ENCODE data around the gene PTPRCAP.

The PTPRCAP gene

GRCh38 chr11:67415501-67416304 is 21.8 kb downstream of the PTPRCAP start, which contains the start of gene CARNS1:
Gene CARNS1, plus strand, starts transcription at chr11:67415678. Its CDS starts 522 bp downstream, at chr11:67416200.
- 5 to 6% methylated on average over 66 to 67 of the region's 67 CpGs for WGBS, 2 experiments
- H3K27ac ChIP-seq (ENCODE audit: insufficient read depth, low read depth, low read length, poor library complexity, severe bottlenecking) = no peak within 1 kb of the TSS

GRCh38 chr11:67413266-67413849 is 24.1 kb downstream of the PTPRCAP start:
- 73 to 87% methylated on average over 1 of the region's 2 CpGs for WGBS, 2 experiments
- Histone ChIP-seq H3K36me3 (ENCODE audit: control insufficient read depth, insufficient read depth, low read length) (no peaks in the 10 kb centered on the region), H3K4me1 (ENCODE audit: control insufficient read depth, insufficient read depth, low read length) (peaks cover 11% of the 10 kb centered on the region), H3K27ac (ENCODE audit: insufficient read depth, low read depth, low read length, poor library complexity, severe bottlenecking) (no peak overlapping the region), H3K4me3 (ENCODE audit: insufficient read depth, low read depth, low read length) (no peak overlapping the region), H3K9me3 (ENCODE audit: control insufficient read depth, low read length) (no peaks in the 10 kb centered on the region), H3K27me3 (ENCODE audit: control insufficient read depth, insufficient read depth, low read length, poor library complexity, severe bottlenecking) (peaks cover 37% of the 10 kb centered on the region)

More at GRCh38 chr11:67415501-67416304, 21.8 kb downstream of the PTPRCAP start, which contains the start of gene CARNS1:
- peaks cover 16% of the 10 kb centered on the region for H3K4me1 ChIP-seq (ENCODE audit: control insufficient read depth, insufficient read depth, low read length)
- no peaks in the 10 kb centered on the region for H3K9me3 ChIP-seq (ENCODE audit: control insufficient read depth, low read length)
- H3K27me3 ChIP-seq (ENCODE audit: control insufficient read depth, insufficient read depth, low read length, poor library complexity, severe bottlenecking) = peaks cover 56% of the 10 kb centered on the region
- no peak within 1 kb of the TSS for H3K4me3 ChIP-seq (ENCODE audit: insufficient read depth, low read depth, low read length)
- no peaks in the 10 kb centered on the region for H3K36me3 ChIP-seq (ENCODE audit: control insufficient read depth, insufficient read depth, low read length)

GRCh38 chr11:67412495-67413179 is 24.8 kb downstream of the PTPRCAP start:
- H3K36me3 ChIP-seq (ENCODE audit: control insufficient read depth, insufficient read depth, low read length) = no peaks in the 10 kb centered on the region
- peaks cover 33% of the 10 kb centered on the region for H3K27me3 ChIP-seq (ENCODE audit: control insufficient read depth, insufficient read depth, low read length, poor library complexity, severe bottlenecking)
- peaks cover 11% of the 10 kb centered on the region for H3K4me1 ChIP-seq (ENCODE audit: control insufficient read depth, insufficient read depth, low read length)
- no peak overlapping the region for H3K4me3 ChIP-seq (ENCODE audit: insufficient read depth, low read depth, low read length)
- H3K9me3 ChIP-seq (ENCODE audit: control insufficient read depth, low read length) = no peaks in the 10 kb centered on the region
- no peak overlapping the region for H3K27ac ChIP-seq (ENCODE audit: insufficient read depth, low read depth, low read length, poor library complexity, severe bottlenecking)
- WGBS, 2 experiments = 83% methylated on average over 9 of the region's 9 CpGs

- Histone ChIP-seq H3K4me1 (ENCODE audit: control insufficient read depth, insufficient read depth, low read length) (peaks cover 11% of the 10 kb centered on the region), H3K27ac (ENCODE audit: insufficient read depth, low read depth, low read length, poor library complexity, severe bottlenecking) (no peak overlapping the region), H3K4me3 (ENCODE audit: insufficient read depth, low read depth, low read length) (no peak overlapping the region), H3K27me3 (ENCODE audit: control insufficient read depth, insufficient read depth, low read length, poor library complexity, severe bottlenecking) (peaks cover 33% of the 10 kb centered on the region), H3K36me3 (ENCODE audit: control insufficient read depth, insufficient read depth, low read length) (no peaks in the 10 kb centered on the region), H3K9me3 (ENCODE audit: control insufficient read depth, low read length) (no peaks in the 10 kb centered on the region)
- whole genome bisulfite sequencing, 2 experiments = 87 to 92% methylated on average over 7 of the region's 7 CpGs
Observed at GRCh38 chr11:67411785-67412152, 25.7 kb downstream of the PTPRCAP start.

GRCh38 chr11:67410984-67411784 is 26.3 kb downstream of the PTPRCAP start:
- Histone ChIP-seq H3K27ac (ENCODE audit: insufficient read depth, low read depth, low read length, poor library complexity, severe bottlenecking) (no peak overlapping the region), H3K9me3 (ENCODE audit: control insufficient read depth, low read length) (no peaks in the 10 kb centered on the region), H3K4me3 (ENCODE audit: insufficient read depth, low read depth, low read length) (no peak overlapping the region), H3K4me1 (ENCODE audit: control insufficient read depth, insufficient read depth, low read length) (peaks cover 11% of the 10 kb centered on the region), H3K27me3 (ENCODE audit: control insufficient read depth, insufficient read depth, low read length, poor library complexity, severe bottlenecking) (peaks cover 29% of the 10 kb centered on the region), H3K36me3 (ENCODE audit: control insufficient read depth, insufficient read depth, low read length) (no peaks in the 10 kb centered on the region)
- WGBS, 2 experiments = 81 to 83% methylated on average over 17 of the region's 17 CpGs

GRCh38 chr11:67410369-67410831 is 27.1 kb downstream of the PTPRCAP start:
- H3K27ac ChIP-seq (ENCODE audit: insufficient read depth, low read depth, low read length, poor library complexity, severe bottlenecking) = no peak overlapping the region
- peaks cover 21% of the 10 kb centered on the region for H3K27me3 ChIP-seq (ENCODE audit: control insufficient read depth, insufficient read depth, low read length, poor library complexity, severe bottlenecking)
- WGBS, 2 experiments = 81 to 84% methylated on average over 15 of the region's 15 CpGs
- H3K4me3 ChIP-seq (ENCODE audit: insufficient read depth, low read depth, low read length) = no peak overlapping the region
- H3K36me3 ChIP-seq (ENCODE audit: control insufficient read depth, insufficient read depth, low read length) = no peaks in the 10 kb centered on the region
- no peaks in the 10 kb centered on the region for H3K9me3 ChIP-seq (ENCODE audit: control insufficient read depth, low read length)
- peaks cover 11% of the 10 kb centered on the region for H3K4me1 ChIP-seq (ENCODE audit: control insufficient read depth, insufficient read depth, low read length)

GRCh38 chr11:67409781-67410368 is 27.6 kb downstream of the PTPRCAP start:
- no peak overlapping the region for H3K27ac ChIP-seq (ENCODE audit: insufficient read depth, low read depth, low read length, poor library complexity, severe bottlenecking)
- no peaks in the 10 kb centered on the region for H3K9me3 ChIP-seq (ENCODE audit: control insufficient read depth, low read length)
- WGBS, 2 experiments = 61 to 66% methylated on average over 13 of the region's 13 CpGs
- H3K4me1 ChIP-seq (ENCODE audit: control insufficient read depth, insufficient read depth, low read length) = peaks cover 11% of the 10 kb centered on the region
- no peaks in the 10 kb centered on the region for H3K36me3 ChIP-seq (ENCODE audit: control insufficient read depth, insufficient read depth, low read length)
- H3K4me3 ChIP-seq (ENCODE audit: insufficient read depth, low read depth, low read length) = no peak overlapping the region
- H3K27me3 ChIP-seq (ENCODE audit: control insufficient read depth, insufficient read depth, low read length, poor library complexity, severe bottlenecking) = peaks cover 16% of the 10 kb centered on the region

GRCh38 chr11:67409261-67409666 is 28.2 kb downstream of the PTPRCAP start:
- Histone ChIP-seq H3K4me1 (ENCODE audit: control insufficient read depth, insufficient read depth, low read length) (peaks cover 11% of the 10 kb centered on the region), H3K27ac (ENCODE audit: insufficient read depth, low read depth, low read length, poor library complexity, severe bottlenecking) (no peak overlapping the region), H3K9me3 (ENCODE audit: control insufficient read depth, low read length) (no peaks in the 10 kb centered on the region), H3K4me3 (ENCODE audit: insufficient read depth, low read depth, low read length) (no peak overlapping the region), H3K36me3 (ENCODE audit: control insufficient read depth, insufficient read depth, low read length) (no peaks in the 10 kb centered on the region), H3K27me3 (ENCODE audit: control insufficient read depth, insufficient read depth, low read length, poor library complexity, severe bottlenecking) (peaks cover 10% of the 10 kb centered on the region)
- WGBS, 2 experiments = 90 to 94% methylated on average over 24 of the region's 24 CpGs

GRCh38 chr11:67408437-67409200 is 28.9 kb downstream of the PTPRCAP start:
- Histone ChIP-seq H3K27me3 (ENCODE audit: control insufficient read depth, insufficient read depth, low read length, poor library complexity, severe bottlenecking) (peaks cover 6% of the 10 kb centered on the region), H3K4me1 (ENCODE audit: control insufficient read depth, insufficient read depth, low read length) (peaks cover 14% of the 10 kb centered on the region), H3K9me3 (ENCODE audit: control insufficient read depth, low read length) (no peaks in the 10 kb centered on the region), H3K4me3 (ENCODE audit: insufficient read depth, low read depth, low read length) (no peak overlapping the region), H3K27ac (ENCODE audit: insufficient read depth, low read depth, low read length, poor library complexity, severe bottlenecking) (no peak overlapping the region), H3K36me3 (ENCODE audit: control insufficient read depth, insufficient read depth, low read length) (no peaks in the 10 kb centered on the region)
- WGBS, 2 experiments = 89 to 93% methylated on average over 18 of the region's 18 CpGs
